ENCODE measurements around the gene PSMG1.
"Not testable (repeated sequence)": the region's sequence is repeated elsewhere in the genome, so short reads cannot be mapped to it uniquely, and the experiment has no call there.

PSMG1 gene, protein sequence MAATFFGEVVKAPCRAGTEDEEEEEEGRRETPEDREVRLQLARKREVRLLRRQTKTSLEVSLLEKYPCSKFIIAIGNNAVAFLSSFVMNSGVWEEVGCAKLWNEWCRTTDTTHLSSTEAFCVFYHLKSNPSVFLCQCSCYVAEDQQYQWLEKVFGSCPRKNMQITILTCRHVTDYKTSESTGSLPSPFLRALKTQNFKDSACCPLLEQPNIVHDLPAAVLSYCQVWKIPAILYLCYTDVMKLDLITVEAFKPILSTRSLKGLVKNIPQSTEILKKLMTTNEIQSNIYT

DNA sequence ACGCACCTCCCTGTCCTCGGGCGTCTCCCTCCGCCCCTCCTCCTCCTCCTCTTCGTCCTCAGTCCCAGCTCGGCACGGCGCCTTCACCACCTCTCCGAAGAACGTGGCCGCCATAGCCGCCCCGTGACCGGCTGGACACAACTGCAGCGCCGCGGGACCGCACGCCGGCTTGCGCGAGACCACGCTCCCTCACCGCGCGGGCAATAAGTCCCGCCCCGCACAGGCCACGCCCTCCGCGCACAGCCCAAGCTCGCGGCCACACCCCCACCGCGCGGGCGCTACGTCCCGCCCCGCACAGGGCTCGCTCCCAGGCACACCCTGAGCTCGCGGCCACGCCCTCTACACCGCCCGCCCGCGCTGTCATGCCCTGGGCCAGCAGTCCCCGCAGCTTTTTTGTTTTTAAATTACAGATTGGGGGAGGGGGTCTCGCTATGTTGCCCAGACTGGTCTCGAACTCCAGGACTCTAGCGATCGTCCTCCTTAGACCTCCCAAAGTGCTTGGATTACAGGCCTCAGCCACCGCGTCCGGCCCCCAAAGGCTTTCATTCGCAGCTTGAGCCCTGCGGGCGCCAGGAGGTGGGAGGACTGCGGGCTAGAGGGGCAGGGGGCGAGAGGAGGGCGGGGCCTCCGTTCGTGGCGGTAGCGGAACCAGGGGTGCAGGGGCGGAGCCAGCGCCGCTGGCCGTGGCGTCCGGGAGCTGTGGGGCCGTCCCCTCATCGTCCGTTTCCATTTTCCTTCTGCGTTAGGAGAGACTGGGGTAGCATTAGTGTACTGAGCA is at the start of gene PSMG1:
TSS of gene PSMG1 (minus strand) at position 180 of the 778 bp plus-strand sequence. CDS start at position 114, 66 bp downstream.
- peak; percentile 98 for DNase-seq

DNA sequence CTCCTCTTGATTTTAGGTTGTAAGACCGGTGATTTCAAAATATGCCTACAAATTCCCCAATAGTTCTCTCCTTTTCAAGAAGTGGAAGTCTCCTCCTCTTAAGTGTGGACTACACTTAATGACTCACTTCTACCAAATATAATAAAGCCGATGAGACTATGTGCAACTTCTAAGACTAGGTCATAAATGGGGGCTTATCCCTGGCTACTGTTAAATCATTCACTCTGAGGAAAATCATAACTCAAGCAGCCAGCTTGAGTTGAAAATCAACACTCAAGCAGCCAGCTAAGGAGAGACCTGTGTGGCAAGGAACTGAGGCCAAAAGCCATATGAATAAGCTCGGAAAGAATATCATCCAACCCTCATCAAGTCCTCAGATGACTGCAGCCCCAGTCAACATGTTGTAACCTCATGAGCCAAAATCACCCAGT is 49.6 kb upstream of the PSMG1 start:
- no peak for DNase-seq

DNA sequence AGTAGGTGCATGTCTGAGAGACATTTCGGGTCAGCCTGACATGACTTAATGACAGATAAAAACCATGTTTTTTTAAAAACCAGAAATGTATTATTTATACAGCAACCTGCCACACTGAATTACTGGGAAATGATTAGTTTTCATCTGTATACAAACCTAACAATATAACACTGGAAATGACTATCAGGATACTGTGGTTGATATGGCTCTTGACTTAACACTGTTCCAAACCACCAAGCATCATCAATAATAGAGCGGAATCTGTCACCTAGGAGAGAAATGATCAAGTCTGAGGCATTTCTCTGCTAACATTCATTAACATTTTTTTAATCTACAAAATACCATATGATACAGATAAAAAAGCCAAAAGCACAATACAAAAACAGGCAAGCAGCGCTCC is 41.7 kb upstream of the PSMG1 start:
- no peak for DNase-seq

DNA sequence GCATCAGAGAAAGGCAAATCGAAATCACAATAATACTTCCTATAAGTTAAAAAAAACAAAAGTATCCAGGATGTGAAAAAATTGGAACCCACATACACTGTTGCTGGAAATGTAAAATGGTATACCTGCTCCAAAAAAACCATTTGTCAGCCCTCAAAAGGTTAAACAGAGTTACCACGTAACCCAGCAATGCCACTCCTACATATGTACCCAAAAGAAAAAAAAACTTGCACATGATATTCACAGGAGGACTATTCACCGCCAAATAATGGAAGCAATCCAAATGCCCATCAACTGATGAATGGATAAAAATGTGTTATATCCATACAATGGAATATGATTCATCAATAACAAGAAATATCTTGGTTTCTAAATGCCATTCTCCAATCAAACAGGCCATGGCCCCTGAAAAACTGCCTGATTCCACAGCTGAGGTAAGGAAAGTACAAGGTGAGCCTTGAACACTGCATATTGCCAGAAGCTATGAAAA is 38.8 kb upstream of the PSMG1 start:
- no peak for DNase-seq

DNA sequence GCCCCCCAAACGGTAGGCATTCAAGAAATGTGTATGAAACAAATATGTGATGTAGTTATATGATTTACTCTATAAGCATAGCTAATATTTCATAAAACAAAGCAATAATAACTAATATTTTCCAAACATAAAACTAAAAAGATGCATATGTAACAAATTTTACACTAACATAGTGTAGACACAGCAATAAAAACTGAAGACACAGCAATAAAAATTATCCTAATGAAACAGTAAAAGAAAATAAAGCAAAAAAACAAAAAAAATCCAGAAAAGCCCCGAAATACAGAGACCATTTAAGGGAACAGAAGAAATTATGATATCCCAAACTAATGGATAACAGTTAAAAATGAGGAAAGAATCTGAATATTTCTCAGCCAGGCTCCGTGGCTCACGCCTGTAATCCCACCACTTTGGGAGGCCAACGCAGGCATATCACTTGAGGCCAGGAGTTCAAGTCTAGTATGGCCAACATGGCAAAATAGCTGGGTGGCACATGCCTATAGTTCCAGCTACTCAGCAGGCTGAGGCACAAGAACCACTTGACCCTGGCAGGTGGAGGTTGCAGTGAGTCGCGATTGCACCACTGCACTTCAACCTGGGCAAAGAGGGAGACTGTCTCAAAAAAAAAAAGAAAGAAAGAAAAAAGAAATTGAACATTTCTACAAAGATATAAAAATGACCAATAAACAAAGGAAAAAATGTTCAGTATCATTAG is 38.2 kb upstream of the PSMG1 start:
- no peak for DNase-seq

DNA sequence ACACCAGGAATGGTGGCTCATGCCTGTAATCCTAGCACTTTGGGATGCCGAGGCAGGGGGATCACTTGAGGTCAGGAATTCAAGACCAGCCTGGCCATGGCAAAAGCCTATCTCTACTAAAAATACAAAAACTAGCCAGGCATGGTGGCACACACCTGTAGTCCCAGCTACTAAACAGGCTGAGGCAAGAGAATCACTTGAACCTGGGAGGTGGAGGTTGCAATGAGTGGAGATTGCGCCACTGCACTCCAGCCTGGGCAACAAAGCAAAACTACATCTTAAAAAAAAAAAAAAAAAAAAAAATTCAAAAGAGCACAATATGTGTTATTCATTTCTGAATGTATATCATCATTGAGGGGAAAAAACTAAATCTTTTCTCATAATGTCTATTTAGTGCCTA is 37.6 kb upstream of the PSMG1 start:
- not testable (repeated sequence) for DNase-seq

DNA sequence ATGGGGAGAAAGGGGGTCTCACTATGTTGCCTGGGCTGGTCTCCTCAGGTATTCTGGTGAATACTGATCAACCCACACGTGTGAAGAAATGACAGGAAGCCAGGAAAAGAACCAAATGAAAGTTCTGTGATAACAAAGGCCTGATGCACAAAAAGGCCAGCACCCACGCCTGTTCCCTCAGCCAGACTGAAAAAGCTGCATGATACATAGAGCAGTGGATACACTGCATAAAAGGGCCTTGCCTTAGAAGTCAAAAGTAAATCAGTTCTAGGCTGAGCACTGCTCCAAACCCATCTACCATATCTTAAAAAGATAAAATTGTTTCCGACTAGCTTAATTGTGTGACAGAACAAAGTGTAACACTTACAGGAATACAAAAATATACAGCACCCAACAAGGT is 36.9 kb upstream of the PSMG1 start:
- DNase-seq = no peak

DNA sequence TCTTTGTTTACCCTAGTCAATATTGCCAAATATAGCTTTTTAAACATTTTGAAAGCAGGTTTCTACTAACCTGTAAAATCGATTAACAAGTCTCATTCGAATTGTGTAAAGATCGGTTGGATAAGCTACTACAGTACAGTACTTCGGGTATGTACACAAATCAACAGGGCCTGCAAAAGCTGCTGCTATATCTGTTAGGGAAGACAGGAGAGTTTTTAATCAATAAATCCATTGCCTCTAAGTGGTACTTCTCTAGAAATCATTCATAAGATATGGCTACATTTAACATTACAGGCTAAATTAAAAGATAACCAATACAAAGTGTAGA is 34.8 kb upstream of the PSMG1 start:
- DNase-seq = no peak

DNA sequence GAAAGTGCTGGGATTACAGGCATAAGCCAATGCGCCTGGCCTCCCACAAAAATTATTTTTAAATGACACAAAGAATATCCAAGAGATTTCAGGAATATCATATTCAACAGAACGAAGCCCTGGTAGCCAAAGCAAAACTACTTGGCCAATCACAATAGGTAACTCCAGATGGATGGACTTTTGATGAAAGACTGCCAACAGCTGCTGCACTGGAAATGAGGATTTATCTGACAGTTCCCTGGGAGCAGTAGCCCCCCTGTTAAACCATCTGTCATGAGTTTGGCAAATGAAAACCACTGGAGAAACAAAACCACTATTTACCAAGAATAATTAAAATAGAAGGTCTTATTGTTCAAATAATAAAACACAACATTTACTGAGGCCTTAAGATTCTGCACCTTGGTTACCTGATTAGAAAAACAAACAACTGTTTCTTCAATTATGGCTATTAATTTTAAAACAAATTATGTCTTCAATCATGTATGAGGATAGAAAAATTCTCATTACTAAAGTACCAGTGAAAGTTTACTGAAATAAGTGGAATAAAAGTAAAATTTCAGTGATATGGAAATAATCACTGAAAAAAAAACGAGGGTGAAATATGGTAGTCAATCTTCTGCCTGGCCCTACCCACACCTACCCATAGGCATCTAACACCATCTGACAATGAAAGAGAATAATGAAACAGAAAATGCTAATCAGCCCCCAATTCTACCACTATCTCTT is 34.3 kb upstream of the PSMG1 start:
- no peak for DNase-seq

DNA sequence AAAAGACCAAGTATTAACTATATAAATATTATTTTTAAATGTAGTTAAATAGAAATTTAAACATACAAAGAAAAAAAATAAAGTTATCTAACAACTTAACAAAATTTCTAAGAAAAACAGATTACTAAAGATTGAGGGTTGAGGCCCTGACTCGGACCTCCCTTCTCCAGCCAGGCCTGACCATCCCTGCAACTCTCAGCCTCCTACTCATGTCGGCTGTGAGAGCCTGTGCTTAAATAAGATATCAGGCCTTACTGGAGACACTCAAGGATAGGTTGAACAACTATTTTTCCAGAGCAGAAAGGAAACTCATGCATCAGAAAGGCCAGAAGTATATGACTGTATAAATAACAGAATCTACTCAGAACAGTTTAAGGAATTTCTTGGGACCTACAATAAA is 33.0 kb upstream of the PSMG1 start:
- DNase-seq = no peak

DNA sequence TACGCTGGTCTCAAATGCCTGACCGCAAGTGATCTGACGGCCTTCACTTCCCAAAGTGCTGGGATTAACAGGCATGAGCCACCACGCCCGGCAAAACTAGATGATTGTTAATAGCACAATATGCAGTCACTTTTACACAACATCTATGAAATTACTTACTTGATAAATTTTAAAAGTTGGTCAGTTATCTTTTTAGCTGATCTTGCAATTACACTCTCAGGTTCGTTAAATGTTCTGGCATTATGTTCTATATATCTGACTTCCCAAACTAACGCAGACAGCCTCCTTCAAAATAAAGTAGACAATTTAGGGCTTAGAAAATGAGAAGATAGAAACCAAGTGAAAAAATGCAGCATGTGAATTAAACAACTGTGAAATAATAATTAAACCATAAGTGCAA is 31.8 kb upstream of the PSMG1 start:
- DNase-seq = no peak

DNA sequence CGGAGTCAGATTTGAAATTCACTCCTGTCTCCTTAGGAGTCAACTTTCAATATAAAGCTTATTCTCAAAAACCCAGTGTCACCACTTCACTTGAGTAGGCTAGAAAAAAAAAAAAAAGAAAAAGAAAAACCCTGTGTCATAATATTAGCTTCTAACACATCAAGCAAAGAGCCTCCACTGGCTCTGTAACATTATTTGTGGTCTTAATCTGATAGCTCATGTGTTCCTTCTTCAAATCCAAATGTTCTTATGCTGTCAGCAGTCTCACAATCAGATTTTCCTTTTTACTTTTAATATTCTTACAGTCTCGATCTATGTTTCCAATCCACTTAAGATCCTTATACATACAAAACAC is 26.1 kb upstream of the PSMG1 start:
- DNase-seq = no peak

DNA sequence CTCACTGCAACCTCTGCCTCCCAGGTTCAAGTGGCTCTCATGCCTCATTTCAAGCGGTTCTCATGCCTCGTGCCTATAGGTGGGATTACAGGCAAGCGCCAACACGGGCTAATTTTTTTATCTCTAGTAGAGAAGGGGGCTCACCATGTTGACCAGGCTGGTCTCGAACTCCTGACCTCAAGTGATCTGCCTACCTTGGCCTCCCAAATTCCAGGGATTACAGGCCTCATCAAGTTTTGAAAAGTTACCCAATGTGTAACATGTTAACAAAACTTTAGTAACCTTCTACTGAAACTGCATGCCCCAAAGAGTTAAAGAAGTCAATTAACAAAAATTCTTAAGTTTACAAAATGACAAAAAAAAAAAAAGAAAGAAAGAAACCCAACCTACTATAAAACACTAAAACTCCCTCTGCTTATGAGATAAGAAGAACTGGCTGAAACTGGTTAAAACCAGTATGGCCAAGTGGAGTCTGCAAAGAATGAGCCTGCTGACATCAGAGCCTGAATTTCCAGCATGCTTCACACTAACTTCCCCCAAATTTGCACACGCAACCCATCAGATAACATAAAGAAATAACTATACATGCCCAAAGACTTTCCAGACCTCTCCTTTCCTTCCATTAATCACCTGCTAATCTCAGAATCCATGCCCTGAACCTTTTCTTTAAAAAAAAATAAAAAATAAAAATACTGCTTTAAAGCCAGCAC is 25.5 kb upstream of the PSMG1 start:
- DNase-seq = no peak

DNA sequence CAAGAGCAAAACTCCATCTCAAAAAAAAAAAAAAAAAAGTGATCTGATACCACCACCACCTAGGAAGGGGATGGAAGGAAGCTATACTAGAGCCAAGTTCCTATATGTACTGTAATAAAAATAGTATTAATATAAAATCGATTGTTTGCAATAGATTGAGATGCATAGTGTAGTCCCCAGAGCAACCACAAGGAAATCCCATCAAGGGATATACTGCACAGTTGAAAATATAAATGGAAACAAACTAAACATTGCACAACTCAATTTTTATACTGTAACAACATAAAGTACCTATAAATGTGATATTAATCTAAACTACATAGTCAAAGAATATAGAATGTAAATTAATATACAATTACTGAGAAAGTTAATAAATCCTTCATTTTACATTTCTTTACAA is 20.9 kb upstream of the PSMG1 start:
- no peak for DNase-seq

DNA sequence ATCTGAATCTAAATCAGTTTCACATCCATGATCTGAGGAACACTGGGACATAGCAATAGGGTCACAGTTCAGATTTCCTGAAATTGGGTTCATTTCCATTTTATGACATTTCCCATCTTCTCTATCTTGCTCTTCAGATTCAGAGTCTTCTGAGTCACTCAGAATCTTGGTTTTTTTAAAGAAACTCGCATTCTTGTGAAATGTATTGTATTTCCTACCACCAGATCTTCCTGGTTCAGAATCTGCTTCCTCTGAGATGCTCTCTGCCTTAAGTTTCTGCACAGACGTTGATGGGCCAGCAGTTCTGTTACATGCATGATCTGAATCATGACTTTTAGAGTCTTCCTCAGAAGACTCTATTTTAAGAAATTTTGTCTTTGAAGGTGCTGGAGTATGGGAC is 15.5 kb upstream of the PSMG1 start:
- no peak for DNase-seq

DNA sequence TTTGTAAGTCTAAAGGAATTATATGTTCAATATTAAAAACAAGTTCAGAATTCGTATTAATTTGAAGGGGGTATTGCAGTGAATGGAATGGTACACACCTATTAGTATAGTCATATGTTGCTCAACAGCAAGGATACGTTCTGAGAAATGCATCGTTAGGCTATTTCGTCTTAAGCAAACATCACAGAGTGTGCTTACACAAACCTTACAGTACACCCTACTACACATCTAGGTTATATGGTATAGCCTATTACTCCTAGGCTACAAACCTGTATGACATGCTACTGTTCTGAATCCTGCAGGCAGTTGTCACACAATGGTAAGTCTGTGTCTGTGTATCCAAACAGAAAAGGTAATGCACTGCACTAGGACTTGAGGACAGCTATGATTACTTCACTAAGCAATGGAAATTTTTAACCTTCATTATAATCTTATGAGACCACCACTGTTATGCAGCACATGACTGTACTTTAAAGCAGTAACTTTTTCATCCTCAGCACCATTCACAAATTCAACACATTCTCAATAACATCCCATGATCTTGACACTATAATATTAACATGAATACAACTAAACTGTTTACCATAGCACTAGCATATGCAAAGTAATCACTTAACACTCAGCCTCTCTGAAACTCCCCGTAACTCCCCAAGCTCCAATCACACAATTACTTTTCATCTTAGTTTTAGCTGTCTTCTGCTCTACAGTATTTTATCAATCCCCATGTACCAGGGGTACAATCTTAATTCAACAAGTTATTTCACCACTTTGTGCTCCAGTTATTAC is 14.4 kb upstream of the PSMG1 start:
- DNase-seq = no peak

DNA sequence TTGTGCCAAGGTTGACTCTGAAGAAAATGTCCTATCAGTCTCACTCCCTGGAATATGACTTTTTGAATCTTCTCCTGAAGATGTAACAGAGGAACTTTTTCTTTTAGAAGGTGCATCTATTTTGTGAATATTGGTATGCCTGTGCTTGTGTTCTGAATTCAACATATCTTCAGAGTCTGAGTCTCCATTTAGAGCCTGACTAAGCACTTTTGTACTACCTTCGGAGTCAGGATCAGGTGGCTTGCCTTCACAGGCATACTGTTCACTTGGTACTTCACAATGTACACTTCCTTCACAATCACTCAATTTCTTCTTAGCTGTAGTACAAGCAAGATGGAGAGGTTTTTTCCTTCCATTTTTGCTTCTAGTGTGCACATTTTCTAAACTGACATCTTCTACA is 13.6 kb upstream of the PSMG1 start:
- DNase-seq = no peak

DNA sequence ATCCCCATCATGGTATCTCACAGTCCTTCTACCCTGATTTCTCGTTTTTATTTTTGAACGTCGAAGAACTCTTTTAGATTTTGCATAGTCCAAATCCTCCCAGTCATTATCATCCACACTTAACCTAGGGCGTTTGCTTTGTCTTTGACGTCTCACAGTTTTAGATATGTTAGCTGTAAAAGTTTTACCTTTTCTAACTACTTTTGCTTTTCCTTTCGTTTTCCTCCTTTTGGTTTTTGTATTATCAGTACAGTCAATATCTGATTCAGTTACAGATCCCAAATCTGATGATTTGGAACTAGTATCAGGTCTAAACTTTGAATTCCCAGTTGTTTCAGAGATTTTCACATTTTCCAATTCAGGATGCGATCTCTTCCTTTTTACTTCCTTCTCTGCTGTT is 13.1 kb upstream of the PSMG1 start:
- DNase-seq = no peak

DNA sequence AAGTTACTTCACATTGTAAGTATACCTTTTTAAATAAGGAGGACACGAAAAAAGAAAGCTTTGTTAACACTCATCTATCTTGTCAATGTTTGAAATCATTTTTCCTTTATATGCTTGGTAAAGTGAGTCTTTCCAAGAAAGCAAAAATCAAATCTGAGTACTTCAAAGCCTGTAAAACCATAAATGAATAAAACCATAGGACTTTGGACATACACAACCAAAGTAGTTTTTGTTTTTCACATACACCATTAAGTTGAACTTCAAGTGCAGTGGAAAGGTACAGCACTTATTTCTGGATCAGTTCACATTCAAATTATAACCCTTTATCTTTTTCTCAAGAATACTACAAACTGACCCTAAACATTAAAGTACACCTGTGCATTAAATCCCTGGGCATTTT is 10.1 kb upstream of the PSMG1 start:
- no peak for DNase-seq

DNA sequence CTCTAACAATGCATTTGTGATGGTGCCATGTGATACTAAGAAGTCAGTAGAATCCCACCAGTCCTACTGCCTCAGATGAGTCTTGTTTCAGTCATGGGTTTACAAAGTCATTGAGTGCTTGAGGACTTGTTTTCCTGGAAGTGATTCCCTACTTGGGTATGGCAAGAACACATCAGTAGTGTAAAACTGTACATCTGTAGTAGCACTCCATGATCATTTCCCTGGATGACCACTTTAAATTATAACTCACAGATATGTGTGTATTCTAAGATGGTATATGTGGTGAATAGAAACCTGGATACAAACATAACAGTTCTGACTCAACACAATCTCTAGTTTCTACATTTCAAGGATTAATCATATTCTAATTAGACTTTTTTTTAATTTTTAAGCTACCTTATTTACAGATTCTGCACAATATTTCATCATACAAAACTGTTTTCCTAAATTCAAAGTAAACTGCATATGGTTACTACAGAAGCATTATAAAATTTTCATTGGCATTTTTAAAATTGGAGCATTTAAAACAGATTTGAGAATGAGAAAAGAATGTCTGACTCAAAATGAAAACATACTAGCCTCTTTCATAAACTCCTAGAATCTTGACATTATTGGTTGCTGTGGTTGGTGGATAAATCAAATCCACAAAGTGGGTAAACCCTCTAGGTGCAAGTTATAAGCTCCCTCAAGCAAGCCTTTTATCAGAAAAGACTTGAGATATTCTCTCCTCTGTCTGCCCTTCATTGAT is 6.8 kb upstream of the PSMG1 start:
- no peak for DNase-seq

DNA sequence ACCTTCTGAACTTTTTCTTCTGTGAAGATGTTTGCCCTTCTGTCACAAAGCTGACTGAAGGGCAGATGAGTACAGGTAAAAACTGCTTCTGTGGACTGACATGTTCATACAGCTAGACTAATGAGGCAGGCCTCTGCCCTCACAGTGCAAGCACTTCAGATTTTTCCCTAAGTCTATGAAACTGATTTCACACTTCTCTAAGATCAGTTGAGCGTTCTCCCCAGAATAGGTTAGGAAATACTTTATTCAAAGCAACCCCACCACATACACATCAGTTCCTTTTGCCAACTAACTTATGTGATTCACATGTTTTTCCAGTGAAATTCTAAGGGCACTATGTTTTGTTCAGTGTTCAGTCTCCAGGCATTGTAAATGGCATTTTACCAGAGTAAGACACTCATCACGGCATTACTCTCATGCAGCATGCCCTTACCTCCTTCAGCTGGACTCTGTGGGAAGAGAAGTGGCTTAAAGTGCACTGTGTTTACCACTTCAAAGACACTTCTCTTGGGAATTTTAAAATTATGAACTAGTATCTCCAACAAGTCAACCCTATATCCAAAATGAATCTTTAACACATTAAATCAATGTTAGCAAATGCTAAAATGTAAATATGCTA is 5.4 kb upstream of the PSMG1 start:
- DNase-seq = no peak
